Measurements from ENCODE around the gene DSCAM. TPM values are rescaled to one million over a fixed set of nuclear protein-coding genes. Genes with fewer than 3 reads are reported as not detected.

DSCAM gene
- total RNA-seq, 1 donor from 2014 or later: not detected

- H2AFZ ChIP-seq (replicated peaks): no peak overlapping the region
- H3K79me2 ChIP-seq (ENCODE audit: low read depth): no peaks in the 10 kb centered on the region
- no peaks in the 10 kb centered on the region for H3K27me3 Mint-ChIP-seq (ENCODE audit: insufficient read depth, low read depth)
- no peaks in the 10 kb centered on the region for H3K4me1 ChIP-seq
- no peak overlapping the region for H3K4me2 ChIP-seq
- H3K27ac Mint-ChIP-seq: no peak overlapping the region
- peaks cover 7% of the 10 kb centered on the region for H3K9me3 ChIP-seq (ENCODE audit: low read depth)
- DNase-seq (ENCODE audit: low spot score): no peak
- H3K4me3 Mint-ChIP-seq: no peak overlapping the region
- no peaks in the 10 kb centered on the region for H4K20me1 ChIP-seq (ENCODE audit: low read depth)
- H3K4me1 Mint-ChIP-seq: peaks cover 3% of the 10 kb centered on the region
- no peaks in the 10 kb centered on the region for H3K36me3 ChIP-seq
- H3F3A ChIP-seq (ENCODE audit: low read depth): no peaks in the 10 kb centered on the region
- no peak overlapping the region for H3K9ac ChIP-seq
- no peak overlapping the region for H3K4me3 ChIP-seq
- H3K27me3 ChIP-seq: no peaks in the 10 kb centered on the region
- no peak for TF ChIP-seq EZH2 (IDR thresholded peaks at IDR 0.05)
- no peak for TF ChIP-seq CTCF (IDR thresholded peaks at IDR 0.05)
- TF ChIP-seq EZH2phosphoT487 (IDR thresholded peaks at IDR 0.05): no peak
- H3K36me3 Mint-ChIP-seq: peaks cover 2% of the 10 kb centered on the region
- H3K9me3 Mint-ChIP-seq: peaks cover 26% of the 10 kb centered on the region
- H3K27ac ChIP-seq: no peak overlapping the region
These were observed 356.6 kb downstream of the DSCAM start for GRCh38 chr21:40490408-40490807.

GRCh38 chr21:40489001-40489400, 358.0 kb downstream of the DSCAM start:
- peaks cover 26% of the 10 kb centered on the region for H3K9me3 Mint-ChIP-seq
- H3K4me1 ChIP-seq: no peaks in the 10 kb centered on the region
- H3K9me3 ChIP-seq (ENCODE audit: low read depth): peaks cover 7% of the 10 kb centered on the region
- no peaks in the 10 kb centered on the region for H3K36me3 ChIP-seq
- no peak for DNase-seq (ENCODE audit: low spot score)
- H3K4me1 Mint-ChIP-seq: peaks cover 3% of the 10 kb centered on the region
- H3K27me3 Mint-ChIP-seq (ENCODE audit: insufficient read depth, low read depth): no peaks in the 10 kb centered on the region
- no peak overlapping the region for H3K4me3 ChIP-seq
- H3K36me3 Mint-ChIP-seq: peaks cover 2% of the 10 kb centered on the region
- no peak overlapping the region for H3K27ac Mint-ChIP-seq
- H2AFZ ChIP-seq (replicated peaks): no peak overlapping the region
- no peaks in the 10 kb centered on the region for H4K20me1 ChIP-seq (ENCODE audit: low read depth)
- no peaks in the 10 kb centered on the region for H3K27me3 ChIP-seq
- H3K4me3 Mint-ChIP-seq: no peak overlapping the region
- no peak overlapping the region for H3K9ac ChIP-seq
- H3K4me2 ChIP-seq: no peak overlapping the region
- TF ChIP-seq EZH2 (IDR thresholded peaks at IDR 0.05) (no peak), CTCF (IDR thresholded peaks at IDR 0.05) (no peak), EZH2phosphoT487 (IDR thresholded peaks at IDR 0.05) (no peak)
- H3K79me2 ChIP-seq (ENCODE audit: low read depth): no peaks in the 10 kb centered on the region
- H3F3A ChIP-seq (ENCODE audit: low read depth): no peaks in the 10 kb centered on the region
- H3K27ac ChIP-seq: no peak overlapping the region

- no peaks in the 10 kb centered on the region for H3K36me3 Mint-ChIP-seq
- Histone ChIP-seq H2AFZ (replicated peaks) (no peak overlapping the region), H3K4me3 (no peak overlapping the region), H3K36me3 (no peaks in the 10 kb centered on the region), H3K4me2 (no peak overlapping the region), H3K27me3 (no peaks in the 10 kb centered on the region), H3K27ac (no peak overlapping the region), H3K79me2 (ENCODE audit: low read depth) (no peaks in the 10 kb centered on the region), H4K20me1 (ENCODE audit: low read depth) (no peaks in the 10 kb centered on the region), H3K9ac (no peak overlapping the region), H3K9me3 (ENCODE audit: low read depth) (no peaks in the 10 kb centered on the region), H3K4me1 (no peaks in the 10 kb centered on the region), H3F3A (ENCODE audit: low read depth) (no peaks in the 10 kb centered on the region)
- TF ChIP-seq CTCF (IDR thresholded peaks at IDR 0.05) (no peak), EZH2 (IDR thresholded peaks at IDR 0.05) (no peak), EZH2phosphoT487 (IDR thresholded peaks at IDR 0.05) (no peak)
- no peak for DNase-seq (ENCODE audit: low spot score)
- no peaks in the 10 kb centered on the region for H3K27me3 Mint-ChIP-seq (ENCODE audit: insufficient read depth, low read depth)
- H3K4me1 Mint-ChIP-seq: peaks cover 3% of the 10 kb centered on the region
- H3K4me3 Mint-ChIP-seq: no peak overlapping the region
- H3K9me3 Mint-ChIP-seq: peaks cover 4% of the 10 kb centered on the region
- no peak overlapping the region for H3K27ac Mint-ChIP-seq
These were observed 365.2 kb downstream of the DSCAM start for GRCh38 chr21:40481764-40482163.
